ENCODE results near the gene DUSP6. TPM values are rescaled to one million over a fixed set of nuclear protein-coding genes. Genes with fewer than 3 reads are reported as not detected.

Gene DUSP6
- total and polyA plus RNA-seq, 2 of the 13 experiments (the other 11 are each of a cell fraction or from before 2014, with no cell fraction given), result 40.9 to 161 TPM

DNA sequence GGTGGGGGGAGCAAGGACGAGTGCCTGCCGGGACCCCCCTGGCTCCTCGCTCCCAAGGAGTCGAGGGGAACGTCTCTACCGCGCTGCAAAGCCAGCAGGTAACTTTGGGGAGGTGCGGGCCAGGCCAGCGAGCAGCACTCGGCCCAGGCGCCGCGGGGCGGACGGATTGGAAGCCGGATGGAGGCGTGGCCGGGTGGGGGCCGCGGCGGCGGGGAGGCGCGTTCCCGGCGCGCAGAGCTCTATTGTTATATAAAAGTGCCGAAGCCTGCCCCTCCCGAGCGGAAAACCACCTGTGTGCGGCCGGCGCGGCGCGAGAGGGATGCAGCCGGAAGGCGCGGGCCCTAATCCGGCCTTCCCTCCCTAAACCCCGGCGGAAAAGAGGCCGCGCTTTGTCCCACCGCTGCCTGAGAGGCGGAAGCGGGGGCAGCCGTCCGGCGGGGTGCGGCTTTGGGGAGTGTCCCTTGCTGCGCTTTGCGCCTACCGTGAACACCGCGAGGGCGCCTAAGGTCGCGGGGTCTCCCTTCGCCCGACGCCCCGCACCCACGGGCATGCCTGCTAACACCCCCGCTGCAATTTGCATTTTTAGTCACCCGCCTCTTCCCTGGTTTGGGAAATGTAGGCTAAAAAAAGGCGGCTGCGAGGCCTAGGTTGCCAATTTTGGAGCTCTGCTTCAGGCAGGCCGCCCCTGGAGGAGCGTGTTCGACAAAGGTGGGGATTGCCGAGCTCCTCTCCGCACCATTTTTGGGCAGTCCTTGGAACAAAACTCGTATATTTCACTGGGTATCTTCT, 1.7 kb upstream of the DUSP6 start (continued):
- TF ChIP-seq, protein P1, sequence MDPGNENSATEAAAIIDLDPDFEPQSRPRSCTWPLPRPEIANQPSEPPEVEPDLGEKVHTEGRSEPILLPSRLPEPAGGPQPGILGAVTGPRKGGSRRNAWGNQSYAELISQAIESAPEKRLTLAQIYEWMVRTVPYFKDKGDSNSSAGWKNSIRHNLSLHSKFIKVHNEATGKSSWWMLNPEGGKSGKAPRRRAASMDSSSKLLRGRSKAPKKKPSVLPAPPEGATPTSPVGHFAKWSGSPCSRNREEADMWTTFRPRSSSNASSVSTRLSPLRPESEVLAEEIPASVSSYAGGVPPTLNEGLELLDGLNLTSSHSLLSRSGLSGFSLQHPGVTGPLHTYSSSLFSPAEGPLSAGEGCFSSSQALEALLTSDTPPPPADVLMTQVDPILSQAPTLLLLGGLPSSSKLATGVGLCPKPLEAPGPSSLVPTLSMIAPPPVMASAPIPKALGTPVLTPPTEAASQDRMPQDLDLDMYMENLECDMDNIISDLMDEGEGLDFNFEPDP (CRISPR knock-in tag; conservative IDR thresholded peaks at IDR 0.05), result no peak
- TF ChIP-seq ZNF343 (CRISPR knock-in tag; IDR thresholded peaks at IDR 0.05) (no peak), HNRNPLL (IDR thresholded peaks at IDR 0.05; ENCODE audit: low read depth, low read length, poor library complexity, severe bottlenecking) (peak; percentile 85), NRL (CRISPR knock-in tag; IDR thresholded peaks at IDR 0.05; ENCODE audit: borderline replicate concordance) (peak; percentile 42; the same call in 1 of the 2 replicates), EP300 (IDR thresholded peaks at IDR 0.05; ENCODE audit: low read depth in 2 of 2, low read length in 2 of 2) (peak in 1 of 2 experiments; percentile 77; a peak in 2 of 4 replicates), EP300 (CRISPR knock-in tag; IDR thresholded peaks at IDR 0.05; ENCODE audit: borderline replicate concordance) (peak; percentile 81), PAX8 (CRISPR knock-in tag; IDR thresholded peaks at IDR 0.05; ENCODE audit: borderline replicate concordance) (no peak), ZNF451 (CRISPR knock-in tag; IDR thresholded peaks at IDR 0.05) (no peak), WIZ (CRISPR knock-in tag; IDR thresholded peaks at IDR 0.05) (no peak; the same call in 1 of the 2 replicates), CBX1 (IDR thresholded peaks at IDR 0.05; ENCODE audit: low read depth) (no peak)
- TF ChIP-seq, protein P2, sequence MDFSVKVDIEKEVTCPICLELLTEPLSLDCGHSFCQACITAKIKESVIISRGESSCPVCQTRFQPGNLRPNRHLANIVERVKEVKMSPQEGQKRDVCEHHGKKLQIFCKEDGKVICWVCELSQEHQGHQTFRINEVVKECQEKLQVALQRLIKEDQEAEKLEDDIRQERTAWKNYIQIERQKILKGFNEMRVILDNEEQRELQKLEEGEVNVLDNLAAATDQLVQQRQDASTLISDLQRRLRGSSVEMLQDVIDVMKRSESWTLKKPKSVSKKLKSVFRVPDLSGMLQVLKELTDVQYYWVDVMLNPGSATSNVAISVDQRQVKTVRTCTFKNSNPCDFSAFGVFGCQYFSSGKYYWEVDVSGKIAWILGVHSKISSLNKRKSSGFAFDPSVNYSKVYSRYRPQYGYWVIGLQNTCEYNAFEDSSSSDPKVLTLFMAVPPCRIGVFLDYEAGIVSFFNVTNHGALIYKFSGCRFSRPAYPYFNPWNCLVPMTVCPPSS (IDR thresholded peaks at IDR 0.05), result no peak
- TF ChIP-seq, protein P3, sequence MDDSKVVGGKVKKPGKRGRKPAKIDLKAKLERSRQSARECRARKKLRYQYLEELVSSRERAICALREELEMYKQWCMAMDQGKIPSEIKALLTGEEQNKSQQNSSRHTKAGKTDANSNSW (CRISPR knock-in tag; IDR thresholded peaks at IDR 0.05; ENCODE audit: borderline replicate concordance), result no peak; the same call in 1 of the 2 replicates
- TF ChIP-seq, protein P4, sequence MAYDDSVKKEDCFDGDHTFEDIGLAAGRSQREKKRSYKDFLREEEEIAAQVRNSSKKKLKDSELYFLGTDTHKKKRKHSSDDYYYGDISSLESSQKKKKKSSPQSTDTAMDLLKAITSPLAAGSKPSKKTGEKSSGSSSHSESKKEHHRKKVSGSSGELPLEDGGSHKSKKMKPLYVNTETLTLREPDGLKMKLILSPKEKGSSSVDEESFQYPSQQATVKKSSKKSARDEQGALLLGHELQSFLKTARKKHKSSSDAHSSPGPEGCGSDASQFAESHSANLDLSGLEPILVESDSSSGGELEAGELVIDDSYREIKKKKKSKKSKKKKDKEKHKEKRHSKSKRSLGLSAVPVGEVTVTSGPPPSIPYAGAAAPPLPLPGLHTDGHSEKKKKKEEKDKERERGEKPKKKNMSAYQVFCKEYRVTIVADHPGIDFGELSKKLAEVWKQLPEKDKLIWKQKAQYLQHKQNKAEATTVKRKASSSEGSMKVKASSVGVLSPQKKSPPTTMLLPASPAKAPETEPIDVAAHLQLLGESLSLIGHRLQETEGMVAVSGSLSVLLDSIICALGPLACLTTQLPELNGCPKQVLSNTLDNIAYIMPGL (CRISPR knock-in tag; IDR thresholded peaks at IDR 0.05; ENCODE audit: borderline replicate concordance in 1 of 2, low read depth in 1 of 2), result peak; percentile 1 to 66; a peak in 2 of 4 replicates
- TF ChIP-seq, protein P5, sequence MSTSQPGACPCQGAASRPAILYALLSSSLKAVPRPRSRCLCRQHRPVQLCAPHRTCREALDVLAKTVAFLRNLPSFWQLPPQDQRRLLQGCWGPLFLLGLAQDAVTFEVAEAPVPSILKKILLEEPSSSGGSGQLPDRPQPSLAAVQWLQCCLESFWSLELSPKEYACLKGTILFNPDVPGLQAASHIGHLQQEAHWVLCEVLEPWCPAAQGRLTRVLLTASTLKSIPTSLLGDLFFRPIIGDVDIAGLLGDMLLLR (CRISPR knock-in tag; IDR thresholded peaks at IDR 0.05), result no peak; the same call in 1 of the 2 replicates
- TF ChIP-seq, protein P6, sequence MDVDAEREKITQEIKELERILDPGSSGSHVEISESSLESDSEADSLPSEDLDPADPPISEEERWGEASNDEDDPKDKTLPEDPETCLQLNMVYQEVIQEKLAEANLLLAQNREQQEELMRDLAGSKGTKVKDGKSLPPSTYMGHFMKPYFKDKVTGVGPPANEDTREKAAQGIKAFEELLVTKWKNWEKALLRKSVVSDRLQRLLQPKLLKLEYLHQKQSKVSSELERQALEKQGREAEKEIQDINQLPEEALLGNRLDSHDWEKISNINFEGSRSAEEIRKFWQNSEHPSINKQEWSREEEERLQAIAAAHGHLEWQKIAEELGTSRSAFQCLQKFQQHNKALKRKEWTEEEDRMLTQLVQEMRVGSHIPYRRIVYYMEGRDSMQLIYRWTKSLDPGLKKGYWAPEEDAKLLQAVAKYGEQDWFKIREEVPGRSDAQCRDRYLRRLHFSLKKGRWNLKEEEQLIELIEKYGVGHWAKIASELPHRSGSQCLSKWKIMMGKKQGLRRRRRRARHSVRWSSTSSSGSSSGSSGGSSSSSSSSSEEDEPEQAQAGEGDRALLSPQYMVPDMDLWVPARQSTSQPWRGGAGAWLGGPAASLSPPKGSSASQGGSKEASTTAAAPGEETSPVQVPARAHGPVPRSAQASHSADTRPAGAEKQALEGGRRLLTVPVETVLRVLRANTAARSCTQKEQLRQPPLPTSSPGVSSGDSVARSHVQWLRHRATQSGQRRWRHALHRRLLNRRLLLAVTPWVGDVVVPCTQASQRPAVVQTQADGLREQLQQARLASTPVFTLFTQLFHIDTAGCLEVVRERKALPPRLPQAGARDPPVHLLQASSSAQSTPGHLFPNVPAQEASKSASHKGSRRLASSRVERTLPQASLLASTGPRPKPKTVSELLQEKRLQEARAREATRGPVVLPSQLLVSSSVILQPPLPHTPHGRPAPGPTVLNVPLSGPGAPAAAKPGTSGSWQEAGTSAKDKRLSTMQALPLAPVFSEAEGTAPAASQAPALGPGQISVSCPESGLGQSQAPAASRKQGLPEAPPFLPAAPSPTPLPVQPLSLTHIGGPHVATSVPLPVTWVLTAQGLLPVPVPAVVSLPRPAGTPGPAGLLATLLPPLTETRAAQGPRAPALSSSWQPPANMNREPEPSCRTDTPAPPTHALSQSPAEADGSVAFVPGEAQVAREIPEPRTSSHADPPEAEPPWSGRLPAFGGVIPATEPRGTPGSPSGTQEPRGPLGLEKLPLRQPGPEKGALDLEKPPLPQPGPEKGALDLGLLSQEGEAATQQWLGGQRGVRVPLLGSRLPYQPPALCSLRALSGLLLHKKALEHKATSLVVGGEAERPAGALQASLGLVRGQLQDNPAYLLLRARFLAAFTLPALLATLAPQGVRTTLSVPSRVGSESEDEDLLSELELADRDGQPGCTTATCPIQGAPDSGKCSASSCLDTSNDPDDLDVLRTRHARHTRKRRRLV (CRISPR knock-in tag; IDR thresholded peaks at IDR 0.05), result peak; percentile 78; the same call in 1 of the 2 replicates
